ENCODE measurements around the gene GNAS.
A peak's percentile ranks its signal among the peaks of the same experiment; 100 is the strongest.

Gene GNAS

GRCh38 chr20:58900397-58900796 is 47.9 kb downstream of the GNAS start:
- peak; percentile 50 for DNase-seq

- peak; percentile 59 for DNase-seq
Observed at GRCh38 chr20:58901488-58902402, 49.2 kb downstream of the GNAS start.

GRCh38 chr20:58903614-58904013 is 51.1 kb downstream of the GNAS start:
- DNase-seq: no peak

- no peak for DNase-seq
Observed at GRCh38 chr20:58905236-58905635, 52.7 kb downstream of the GNAS start.

- no peak for DNase-seq
Observed at GRCh38 chr20:58906111-58906510, 53.6 kb downstream of the GNAS start.

GRCh38 chr20:58906894-58907293 is 54.4 kb downstream of the GNAS start:
- no peak for DNase-seq

GRCh38 chr20:58907320-58908137 is 55.0 kb downstream of the GNAS start:
- peak; percentile 55 for DNase-seq

GRCh38 chr20:58908221-58908620 is 55.7 kb downstream of the GNAS start:
- no peak for DNase-seq

- DNase-seq: no peak
Observed at GRCh38 chr20:58908941-58909340, 56.4 kb downstream of the GNAS start.

- DNase-seq: no peak
Observed at GRCh38 chr20:58909585-58909984, 57.1 kb downstream of the GNAS start.

GRCh38 chr20:58910473-58910872 is 58.0 kb downstream of the GNAS start:
- DNase-seq: no peak

GRCh38 chr20:58911309-58911708 is 58.8 kb downstream of the GNAS start:
- no peak for DNase-seq

- DNase-seq: peak; percentile 21
Observed at GRCh38 chr20:58911970-58912369, 59.5 kb downstream of the GNAS start.

GRCh38 chr20:58913079-58913478 is 60.6 kb downstream of the GNAS start:
- no peak for DNase-seq

GRCh38 chr20:58918621-58919020 is 66.1 kb downstream of the GNAS start:
- DNase-seq: no peak

GRCh38 chr20:58921564-58921963 is 69.0 kb downstream of the GNAS start:
- peak; percentile 83 for DNase-seq

- DNase-seq: peak; percentile 8
Observed at GRCh38 chr20:58922036-58922435, 69.5 kb downstream of the GNAS start.

GRCh38 chr20:58923117-58923712 is 70.7 kb downstream of the GNAS start:
- DNase-seq: no peak

GRCh38 chr20:58926802-58927489 is 74.4 kb downstream of the GNAS start:
- no peak for DNase-seq

GRCh38 chr20:58927490-58928061 is 75.1 kb downstream of the GNAS start:
- DNase-seq: no peak

- DNase-seq: no peak
Observed at GRCh38 chr20:58930496-58930895, 78.0 kb downstream of the GNAS start.

GRCh38 chr20:58932170-58932569 is 79.7 kb downstream of the GNAS start:
- no peak for DNase-seq

GRCh38 chr20:58938078-58938477 is 85.6 kb downstream of the GNAS start:
- no peak for DNase-seq
